SK-N-SH (cell line): ENCODE measurements around the gene ROR2. TPM values are rescaled to one million over a fixed set of nuclear protein-coding genes. Genes with fewer than 3 reads are reported as not detected.

Experiments
- CTCF ChIA-PET: fragments of 300-600, 350-600 bp; formaldehyde crosslinking; extraction: SDS; loops from one replicate; lab custom pipeline; 2021; lab: Yijun Ruan, JAX
- POLR2A ChIA-PET: fragments of 350-600 bp; sonication (Branson Sonifier 250); formaldehyde crosslinking; extraction: SDS; loops from one replicate; lab custom pipeline; 2020; ENCODE audit warnings: antibody characterized with exemption, inconsistent platforms; lab: Yijun Ruan, JAX
- DNase-seq: peaks from one replicate; pipeline ENCODE4 v3.0.0; 2012
- H2AFZ ChIP-seq: fragments of 200-600 bp; sonication (generic); 2 replicates; pipeline ENCODE4 v1.8.1; 2016; ENCODE audit warnings: antibody characterized with exemption, mild to moderate bottlenecking, low read depth
- H3F3A ChIP-seq: fragments of 200-600 bp; sonication (generic); replicated peaks from 2 replicates; pipeline ENCODE3; 2016; ENCODE audit warnings: antibody characterized with exemption, mild to moderate bottlenecking; ENCODE audit not compliant: insufficient read depth
- H3K27ac ChIP-seq, 2 experiments: fragments of 200-500 bp in 1 of 2; fragments of 200-600 bp in 1 of 2; sonication (Bioruptor generic) in 1 of 2; sonication (generic), shearing (Covaris generic) in 1 of 2; 2 replicates each; pipeline versions ENCODE4 v1.5.1 to v1.6.1; 2014 to 2016; ENCODE audit warnings: low read depth in 2 of 2, inconsistent platforms in 1 of 2, low read length in 1 of 2, mild to moderate bottlenecking in 1 of 2, mixed read lengths in 1 of 2
- H3K27me3 ChIP-seq: fragments of 200-600 bp; sonication (generic), shearing (Covaris generic); 2 replicates; pipeline ENCODE4 v1.6.1; 2016; ENCODE audit warnings: mixed run types; ENCODE audit not compliant: insufficient read depth
- H3K36me3 ChIP-seq, 2 experiments: fragments of 200-500 bp in 1 of 2; fragments of 200-600 bp in 1 of 2; sonication (Bioruptor generic) in 1 of 2; sonication (generic) in 1 of 2; replicated peaks in 1 of 2; 2 replicates each; pipeline versions ENCODE3 to v1.5.1; 2014 to 2016; ENCODE audit warnings: low read length in 1 of 2, mild to moderate bottlenecking in 1 of 2; ENCODE audit not compliant: insufficient read depth in 2 of 2, control insufficient read depth in 1 of 2
- H3K4me1 ChIP-seq, 2 experiments: fragments of 200-500 bp in 1 of 2; fragments of 200-600 bp in 1 of 2; sonication (Bioruptor generic) in 1 of 2; sonication (generic), shearing (Covaris generic) in 1 of 2; 2 replicates each; pipeline versions ENCODE4 v1.5.1 to v1.6.1; 2014 to 2016; ENCODE audit warnings: low read depth in 1 of 2, low read length in 1 of 2, mixed run types in 1 of 2; ENCODE audit not compliant: insufficient read depth in 2 of 2, control insufficient read depth in 1 of 2
- H3K4me2 ChIP-seq: fragments of 200-600 bp; sonication (generic), shearing (Covaris generic); 2 replicates; pipeline ENCODE4 v1.6.1; 2017; ENCODE audit warnings: mixed run types
- H3K4me3 ChIP-seq, 2 experiments: fragments of 200-500 bp in 1 of 2; fragments of 200-600 bp in 1 of 2; sonication (Bioruptor generic) in 1 of 2; sonication (generic), shearing (Covaris generic) in 1 of 2; 2 replicates each; pipeline versions ENCODE4 v1.5.1 to v1.8.1; 2014 to 2016; ENCODE audit warnings: low read depth in 2 of 2, inconsistent platforms in 1 of 2, low read length in 1 of 2, mild to moderate bottlenecking in 1 of 2, mixed read lengths in 1 of 2, moderate library complexity in 1 of 2
- H3K79me2 ChIP-seq: fragments of 200-600 bp; sonication (generic); 2 replicates; pipeline ENCODE4 v1.8.1; 2017; ENCODE audit warnings: mild to moderate bottlenecking; ENCODE audit not compliant: insufficient read depth
- H3K9ac ChIP-seq: fragments of 200-600 bp; sonication (generic); 2 replicates; pipeline ENCODE4 v1.6.1; 2017; ENCODE audit warnings: mixed run types
- H3K9me2 ChIP-seq: fragments of 200-600 bp; sonication (generic); 2 replicates; pipeline ENCODE4 v1.6.1; 2017; ENCODE audit warnings: mixed run types
- H3K9me3 ChIP-seq: fragments of 200-600 bp; sonication (generic); 2 replicates; pipeline ENCODE4 v1.6.1; 2017; ENCODE audit warnings: mixed run types, mild to moderate bottlenecking, moderate library complexity
- H4K20me1 ChIP-seq: fragments of 200-600 bp; sonication (generic); 2 replicates; pipeline ENCODE4 v1.6.1; 2017; ENCODE audit warnings: mild to moderate bottlenecking, mixed run types; ENCODE audit not compliant: insufficient read depth
- CTCF ChIP-seq: fragments of 200-600 bp; sonication (generic); IDR thresholded peaks from 2 replicates; pipeline ENCODE4 v1.6.1; 2017; ENCODE audit warnings: antibody characterized with exemption, mild to moderate bottlenecking, moderate library complexity
- EP300 ChIP-seq, 2 experiments: IDR thresholded peaks; 2 replicates each; pipeline versions ENCODE4 v1.4.0 to v1.6.1; 2012; ENCODE audit warnings: borderline replicate concordance in 1 of 2, low read depth in 1 of 2, low read length in 1 of 2
- EZH2phosphoT487 ChIP-seq: fragments of 200-600 bp; sonication (generic); IDR thresholded peaks from 2 replicates; pipeline ENCODE4 v1.6.1; 2017; ENCODE audit warnings: low read depth, mixed run types, mild to moderate bottlenecking, antibody characterized with exemption, moderate library complexity, borderline replicate concordance
- FOSL2 ChIP-seq: IDR thresholded peaks from 2 replicates; pipeline ENCODE4 v1.4.0; 2012; ENCODE audit warnings: low read depth, mild to moderate bottlenecking, moderate library complexity, borderline replicate concordance
- FOXJ3 ChIP-seq: sonication (generic); formaldehyde crosslinking; IDR thresholded peaks from 2 replicates; pipeline ENCODE4 v1.5.1; 2020; ENCODE audit warnings: mild to moderate bottlenecking, missing genetic modification reagents
- JUND ChIP-seq: IDR thresholded peaks from 2 replicates; pipeline ENCODE4 v1.4.0; 2012
- MXI1 ChIP-seq: IDR thresholded peaks from 2 replicates; pipeline ENCODE4 v1.6.1; 2012; ENCODE audit warnings: mild to moderate bottlenecking, low read depth, low read length, improper control_type of control experiment
- NFIC ChIP-seq: IDR thresholded peaks from 2 replicates; pipeline ENCODE4 v1.4.0; 2012; ENCODE audit warnings: borderline replicate concordance
- NRF1 ChIP-seq: IDR thresholded peaks from 2 replicates; pipeline ENCODE4 v1.6.1; 2012; ENCODE audit warnings: low read depth, mild to moderate bottlenecking, low read length
- RAD21 ChIP-seq: IDR thresholded peaks from 2 replicates; pipeline ENCODE4 v1.6.1; 2012; ENCODE audit warnings: mild to moderate bottlenecking, low read length
- REST ChIP-seq: IDR thresholded peaks from 2 replicates; pipeline ENCODE4 v1.6.1; 2012; ENCODE audit warnings: mild to moderate bottlenecking, low read depth, low read length, moderate library complexity
- RFX5 ChIP-seq: IDR thresholded peaks from 2 replicates; pipeline ENCODE4 v1.6.1; 2012; ENCODE audit warnings: mild to moderate bottlenecking, improper control_type of control experiment, low read length
- RXRA ChIP-seq: IDR thresholded peaks from 2 replicates; pipeline ENCODE4 v1.4.0; 2012; ENCODE audit warnings: low read depth, mild to moderate bottlenecking, borderline replicate concordance
- TCF12 ChIP-seq: IDR thresholded peaks from 2 replicates; pipeline ENCODE4 v1.4.0; 2012
- YY1 ChIP-seq: IDR thresholded peaks from 2 replicates; pipeline ENCODE4 v1.4.0; 2012; ENCODE audit warnings: low read depth, mild to moderate bottlenecking
- WGBS: methylation state at CpG from one replicate; pipeline ENCODE4 v1.1.6; 2017; ENCODE audit warnings: low lambda C conversion rate; 5-methylcytosine and 5-hydroxymethylcytosine counted together
- polyA plus RNA-seq, 3 experiments: library from polyadenylated mRNA; depleted of rRNA; stranded (reverse); fragments of >200 nt; gene quantifications; 2 replicates each; pipeline ENCODE4 v1.2.3, GENCODE V29; 2012
- TF ChIP-seq, protein P1 (sequence below): IDR thresholded peaks from 2 replicates; pipeline ENCODE4 v1.4.0; 2012; ENCODE audit warnings: low read depth

ROR2 gene
- polyA plus RNA-seq, 1 of the 3 experiments (the other 2 are of a cell fraction), result 0.43 TPM

GRCh38 chr9:91735049-91735448, 215.0 kb downstream of the ROR2 start:
- H2AFZ ChIP-seq, result no peak overlapping the region
- peaks cover 0 to 21% of the 10 kb centered on the region in 2 experiments; a peak in 2 of 4 replicates for H3K4me1 ChIP-seq
- no peaks in the 10 kb centered on the region for H3K79me2 ChIP-seq
- H3K36me3 ChIP-seq, result no peaks in the 10 kb centered on the region
- 95% methylated on average over 1 of the region's 1 CpG for WGBS
- ChIA-PET CTCF (interaction anchor here (0.5 to 5.4 kb wide), 37 partner anchors 11 to 836 kb away, joined by 3 to 48 read pairs (median 5); partner anchors contain the start of gene ROR2), POLR2A (no interaction called here)
- no peaks in the 10 kb centered on the region for H3K9me3 ChIP-seq
- no peak for DNase-seq
- no peak overlapping the region for H3K9ac ChIP-seq
- TF ChIP-seq, protein P1, sequence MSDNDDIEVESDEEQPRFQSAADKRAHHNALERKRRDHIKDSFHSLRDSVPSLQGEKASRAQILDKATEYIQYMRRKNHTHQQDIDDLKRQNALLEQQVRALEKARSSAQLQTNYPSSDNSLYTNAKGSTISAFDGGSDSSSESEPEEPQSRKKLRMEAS, result no peak
- TF ChIP-seq JUND (no peak), REST (no peak), CTCF (no peak), RAD21 (no peak), MXI1 (no peak), YY1 (no peak), NFIC (no peak), RFX5 (no peak), NRF1 (no peak), FOXJ3 (CRISPR knock-in tag) (no peak), TCF12 (no peak), RXRA (no peak), FOSL2 (no peak), EP300 (IDR thresholded peaks at IDR 0.05; ENCODE audit: borderline replicate concordance in 1 of 2, low read depth in 1 of 2, low read length in 1 of 2) (no peak), EZH2phosphoT487 (no peak)
- peaks cover 10% of the 10 kb centered on the region; the same call in 1 of the 2 replicates for H3K27me3 ChIP-seq
- H3K27ac ChIP-seq, result no peak overlapping the region
- no peak overlapping the region for H3K4me2 ChIP-seq
- H4K20me1 ChIP-seq, result no peaks in the 10 kb centered on the region
- no peaks in the 10 kb centered on the region for H3F3A ChIP-seq
- no peak overlapping the region for H3K4me3 ChIP-seq
- no peaks in the 10 kb centered on the region for H3K9me2 ChIP-seq
